Activated T-cell treated with anti-CD3 and anti-CD28 coated beads, Interleukin-2, amount 50 U/mL, for 72 hours (primary cell): ENCODE measurements around the gene PIAS4. TPM values are rescaled to one million over a fixed set of nuclear protein-coding genes. Genes with fewer than 3 reads are reported as not detected.
A peak's percentile ranks its signal among the peaks of the same experiment; 100 is the strongest.

Source experiments
- ATAC-seq, 2 donors: fragments of 150-1000 bp; cut with Tn5 transposase; replicated peaks in 1 of 2; 2 replicates each; pipeline ENCODE4 v1.10.0; 2021; ENCODE audit warnings: moderate library complexity in 2 of 2, mild to moderate bottlenecking in 1 of 2
- DNase-seq, 2 donors: peaks; one replicate each; pipeline ENCODE4 v3.0.0; 2021 to 2022; ENCODE audit warnings: mixed read lengths in 1 of 2
- H3K27ac Mint-ChIP-seq: one replicate; pipeline ENCODE4 v1.8.0; 2022; ENCODE audit warnings: mild to moderate bottlenecking, moderate library complexity, mixed read lengths
- H3K27me3 Mint-ChIP-seq: one replicate; pipeline ENCODE4 v1.8.0; 2022; ENCODE audit warnings: low read depth, mixed read lengths
- H3K36me3 Mint-ChIP-seq, 2 donors: one replicate each; pipeline ENCODE4 v1.8.0; 2022; ENCODE audit warnings: mixed read lengths in 2 of 2, mild to moderate bottlenecking in 1 of 2; ENCODE audit not compliant: insufficient read depth in 2 of 2
- H3K4me1 Mint-ChIP-seq: one replicate; pipeline ENCODE4 v1.8.0; 2022; ENCODE audit warnings: low read depth, mixed read lengths
- H3K4me3 Mint-ChIP-seq, 2 donors: one replicate each; pipeline ENCODE4 v1.8.0; 2022; ENCODE audit warnings: mild to moderate bottlenecking in 2 of 2, mixed read lengths in 2 of 2, moderate library complexity in 2 of 2
- H3K9me3 Mint-ChIP-seq, 2 donors: one replicate each; pipeline ENCODE4 v1.8.0; 2022; ENCODE audit warnings: mixed read lengths in 2 of 2
- total RNA-seq, 2 donors: library from RNA; stranded (reverse); gene quantifications; one replicate each; pipeline ENCODE4 v1.2.3, GENCODE V29; 2022

The PIAS4 gene
- total RNA-seq, 2 donors from 2014 or later = 33.4 TPM

- DNase-seq (no peak), ATAC-seq (peak; percentile 2 to 4)
- H3K4me3 Mint-ChIP-seq = peak overlapping the region; percentile 82 to 84
- H3K27ac Mint-ChIP-seq = peak overlapping the region; percentile 68
- peaks cover 4% of the 10 kb centered on the region in 2 donors for H3K36me3 Mint-ChIP-seq
- H3K27me3 Mint-ChIP-seq = no peaks in the 10 kb centered on the region
- H3K9me3 Mint-ChIP-seq = no peaks in the 10 kb centered on the region
- H3K4me1 Mint-ChIP-seq = peaks cover 28% of the 10 kb centered on the region
Observed at GRCh38 chr19:4067396-4068046, 60.0 kb downstream of the PIAS4 start.

GRCh38 chr19:4068047-4068966 is 60.8 kb downstream of the PIAS4 start:
- H3K36me3 Mint-ChIP-seq = peaks cover 4% of the 10 kb centered on the region in 2 donors
- no peaks in the 10 kb centered on the region for H3K27me3 Mint-ChIP-seq
- peaks cover 21% of the 10 kb centered on the region for H3K4me1 Mint-ChIP-seq
- peak overlapping the region; percentile 68 for H3K27ac Mint-ChIP-seq
- no peak for DNase-seq
- no peaks in the 10 kb centered on the region for H3K9me3 Mint-ChIP-seq
- ATAC-seq = no peak
- peak overlapping the region; percentile 82 to 84 for H3K4me3 Mint-ChIP-seq

GRCh38 chr19:4069331-4069959 is 61.9 kb downstream of the PIAS4 start:
- ATAC-seq (no peak), DNase-seq (peak; percentile 53 to 66)
- H3K36me3 Mint-ChIP-seq = peaks cover 1 to 2% of the 10 kb centered on the region in 2 donors
- H3K9me3 Mint-ChIP-seq = no peaks in the 10 kb centered on the region
- no peaks in the 10 kb centered on the region for H3K27me3 Mint-ChIP-seq
- peak overlapping the region; percentile 65 to 82 for H3K4me3 Mint-ChIP-seq
- peaks cover 24% of the 10 kb centered on the region for H3K4me1 Mint-ChIP-seq
- H3K27ac Mint-ChIP-seq = no peak overlapping the region

- H3K27me3 Mint-ChIP-seq = no peaks in the 10 kb centered on the region
- peak overlapping the region; percentile 71 for H3K27ac Mint-ChIP-seq
- no peak for ATAC-seq
- H3K9me3 Mint-ChIP-seq = no peaks in the 10 kb centered on the region
- DNase-seq = no peak
- H3K4me3 Mint-ChIP-seq = no peak overlapping the region
- H3K36me3 Mint-ChIP-seq = peaks cover under 1 to 1% of the 10 kb centered on the region in 2 donors
- H3K4me1 Mint-ChIP-seq = peaks cover 37% of the 10 kb centered on the region
Observed at GRCh38 chr19:4071610-4072009, 64.1 kb downstream of the PIAS4 start.

- no peaks in the 10 kb centered on the region for H3K9me3 Mint-ChIP-seq
- H3K4me1 Mint-ChIP-seq = peaks cover 40% of the 10 kb centered on the region
- H3K36me3 Mint-ChIP-seq = no peaks in the 10 kb centered on the region
- peak; percentile 35 to 44 for ATAC-seq
- peak overlapping the region; percentile 1 for H3K27ac Mint-ChIP-seq
- peak overlapping the region in 1 of 2 donors; percentile 60 for H3K4me3 Mint-ChIP-seq
- DNase-seq = peak in 1 of 2 donors; percentile 49
- H3K27me3 Mint-ChIP-seq = no peaks in the 10 kb centered on the region
Observed at GRCh38 chr19:4075373-4075772, 67.8 kb downstream of the PIAS4 start.

GRCh38 chr19:4077007-4077374 is 69.5 kb downstream of the PIAS4 start:
- Mint-ChIP-seq H3K36me3 (no peaks in the 10 kb centered on the region), H3K9me3 (no peaks in the 10 kb centered on the region), H3K27me3 (no peaks in the 10 kb centered on the region), H3K4me3 (peak overlapping the region; percentile 12 to 79), H3K27ac (no peak overlapping the region), H3K4me1 (peaks cover 40% of the 10 kb centered on the region)
- DNase-seq (no peak), ATAC-seq (no peak)

- Mint-ChIP-seq H3K27ac (peak overlapping the region; percentile 45), H3K4me3 (peak overlapping the region; percentile 72 to 79), H3K27me3 (no peaks in the 10 kb centered on the region), H3K4me1 (peaks cover 40% of the 10 kb centered on the region), H3K9me3 (no peaks in the 10 kb centered on the region), H3K36me3 (no peaks in the 10 kb centered on the region)
- peak; percentile 72 for ATAC-seq
- DNase-seq = peak; percentile 67 to 74
Observed at GRCh38 chr19:4077800-4078684, 70.5 kb downstream of the PIAS4 start.

- ATAC-seq = no peak
- Mint-ChIP-seq H3K4me3 (no peak overlapping the region), H3K27me3 (no peaks in the 10 kb centered on the region), H3K36me3 (no peaks in the 10 kb centered on the region), H3K27ac (no peak overlapping the region), H3K9me3 (no peaks in the 10 kb centered on the region), H3K4me1 (peaks cover 41% of the 10 kb centered on the region)
- DNase-seq = no peak
Observed at GRCh38 chr19:4080473-4080872, 72.9 kb downstream of the PIAS4 start.

- ATAC-seq (no peak), DNase-seq (no peak)
- H3K4me1 Mint-ChIP-seq = peaks cover 38% of the 10 kb centered on the region
- H3K36me3 Mint-ChIP-seq = no peaks in the 10 kb centered on the region
- H3K4me3 Mint-ChIP-seq = no peak overlapping the region
- H3K9me3 Mint-ChIP-seq = no peaks in the 10 kb centered on the region
- H3K27ac Mint-ChIP-seq = peak overlapping the region; percentile 81
- H3K27me3 Mint-ChIP-seq = no peaks in the 10 kb centered on the region
Observed at GRCh38 chr19:4081441-4082129, 74.0 kb downstream of the PIAS4 start.

- DNase-seq = no peak
- no peaks in the 10 kb centered on the region for H3K9me3 Mint-ChIP-seq
- no peaks in the 10 kb centered on the region for H3K27me3 Mint-ChIP-seq
- no peak for ATAC-seq
- H3K4me1 Mint-ChIP-seq = peaks cover 35% of the 10 kb centered on the region
- H3K36me3 Mint-ChIP-seq = no peaks in the 10 kb centered on the region
- H3K4me3 Mint-ChIP-seq = no peak overlapping the region
- no peak overlapping the region for H3K27ac Mint-ChIP-seq
Observed at GRCh38 chr19:4082172-4082571, 74.6 kb downstream of the PIAS4 start.

- Mint-ChIP-seq H3K36me3 (no peaks in the 10 kb centered on the region), H3K4me1 (peaks cover 31% of the 10 kb centered on the region), H3K27me3 (no peaks in the 10 kb centered on the region), H3K9me3 (no peaks in the 10 kb centered on the region), H3K27ac (peak overlapping the region; percentile 85), H3K4me3 (peak overlapping the region; percentile 70 to 77)
- peak; percentile 40 to 55 for DNase-seq
- peak; percentile 65 to 77 for ATAC-seq
Observed at GRCh38 chr19:4083677-4084546, 76.4 kb downstream of the PIAS4 start.
